Measurements from ENCODE around the gene RILP.
A peak's percentile ranks its signal among the peaks of the same experiment; 100 is the strongest.

The RILP gene

DNA sequence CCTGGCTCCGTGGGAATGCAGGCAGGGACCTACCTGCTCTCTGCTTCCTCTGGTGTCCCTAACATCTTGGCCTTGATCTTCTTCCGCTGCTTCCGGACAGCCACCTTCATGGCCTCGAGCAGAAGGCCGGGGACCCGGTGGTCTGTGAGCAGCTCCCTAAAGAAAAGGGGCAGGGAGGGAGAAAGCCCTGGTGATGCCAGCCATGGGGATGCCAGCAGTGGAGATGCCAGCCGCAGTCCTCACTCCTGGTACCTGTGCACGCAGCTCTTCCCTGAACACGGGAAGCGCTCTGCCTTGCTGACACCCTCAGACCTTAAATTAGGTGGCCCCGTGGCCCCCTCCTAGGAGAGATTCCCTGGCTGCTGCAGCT, 1.9 kb downstream of the RILP start:
- Histone ChIP-seq H3K79me2 (ENCODE audit: control insufficient read depth, low read length) (no peaks in the 10 kb centered on the region), H3K4me1 (ENCODE audit: control insufficient read depth, low read length) (peaks cover 47% of the 10 kb centered on the region), H3K27ac (ENCODE audit: low read depth, low read length) (no peak overlapping the region), H3K9me3 (ENCODE audit: control insufficient read depth, insufficient read depth, low read length) (no peaks in the 10 kb centered on the region), H3K4me3 (ENCODE audit: low read length) (no peak overlapping the region), H4K20me1 (ENCODE audit: control insufficient read depth, insufficient read depth, low read depth, low read length) (0 out of 2 replicates have a peak, but pooled peaks cover 5% of the 10 kb centered on the region), H3K36me3 (ENCODE audit: control insufficient read depth, low read length) (peaks cover 32% of the 10 kb centered on the region), H3K9me2 (replicated peaks; ENCODE audit: control insufficient read depth, low read length) (no peaks in the 10 kb centered on the region), H3K4me2 (ENCODE audit: low read length) (peak overlapping the region; percentile 94), H3K27me3 (ENCODE audit: control insufficient read depth, low read length) (no peaks in the 10 kb centered on the region), H3F3A (ENCODE audit: control insufficient read depth, insufficient read depth) (peaks cover 14% of the 10 kb centered on the region)
- TF ChIP-seq, protein P1, sequence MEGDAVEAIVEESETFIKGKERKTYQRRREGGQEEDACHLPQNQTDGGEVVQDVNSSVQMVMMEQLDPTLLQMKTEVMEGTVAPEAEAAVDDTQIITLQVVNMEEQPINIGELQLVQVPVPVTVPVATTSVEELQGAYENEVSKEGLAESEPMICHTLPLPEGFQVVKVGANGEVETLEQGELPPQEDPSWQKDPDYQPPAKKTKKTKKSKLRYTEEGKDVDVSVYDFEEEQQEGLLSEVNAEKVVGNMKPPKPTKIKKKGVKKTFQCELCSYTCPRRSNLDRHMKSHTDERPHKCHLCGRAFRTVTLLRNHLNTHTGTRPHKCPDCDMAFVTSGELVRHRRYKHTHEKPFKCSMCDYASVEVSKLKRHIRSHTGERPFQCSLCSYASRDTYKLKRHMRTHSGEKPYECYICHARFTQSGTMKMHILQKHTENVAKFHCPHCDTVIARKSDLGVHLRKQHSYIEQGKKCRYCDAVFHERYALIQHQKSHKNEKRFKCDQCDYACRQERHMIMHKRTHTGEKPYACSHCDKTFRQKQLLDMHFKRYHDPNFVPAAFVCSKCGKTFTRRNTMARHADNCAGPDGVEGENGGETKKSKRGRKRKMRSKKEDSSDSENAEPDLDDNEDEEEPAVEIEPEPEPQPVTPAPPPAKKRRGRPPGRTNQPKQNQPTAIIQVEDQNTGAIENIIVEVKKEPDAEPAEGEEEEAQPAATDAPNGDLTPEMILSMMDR (IDR thresholded peaks at IDR 0.05; ENCODE audit: low read depth, low read length, poor library complexity, severe bottlenecking): no peak
- no peak for TF ChIP-seq EZH2phosphoT487 (IDR thresholded peaks at IDR 0.05; ENCODE audit: borderline replicate concordance, low read length)

DNA sequence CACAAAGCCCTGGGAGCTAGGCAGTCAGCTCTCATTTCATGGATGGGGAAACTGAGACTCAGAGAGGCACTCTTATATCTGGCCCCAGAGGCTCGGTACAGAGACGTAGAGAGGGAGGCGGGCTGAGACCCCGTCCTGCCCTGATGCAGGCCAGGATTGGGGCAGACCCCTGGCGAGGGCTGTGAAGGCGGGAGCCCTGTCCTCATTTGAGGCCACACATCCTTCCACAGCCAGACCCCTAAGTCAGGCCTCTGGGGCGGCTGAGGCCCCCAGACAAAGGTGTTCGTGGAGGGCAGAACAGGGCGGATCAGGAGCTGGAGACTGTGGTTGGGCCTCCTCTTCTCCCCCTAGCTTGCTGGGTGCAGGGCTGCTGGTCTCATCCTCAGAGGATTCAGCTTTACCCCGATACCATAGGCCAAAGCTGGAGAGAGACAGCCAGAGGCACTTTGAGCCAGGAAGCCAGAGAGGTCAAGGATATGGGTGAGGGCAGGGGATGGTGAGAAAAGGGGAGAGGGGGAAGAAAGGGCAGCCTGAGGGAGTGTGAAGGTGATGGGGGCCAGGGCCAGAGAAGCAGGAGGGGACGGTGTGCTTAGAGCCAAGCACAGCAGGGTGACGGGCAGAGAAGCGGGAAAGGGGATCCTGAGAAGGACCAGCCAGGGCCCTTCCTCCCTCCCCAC, 3.3 kb downstream of the RILP start:
- no peak overlapping the region for H3K4me2 ChIP-seq (ENCODE audit: low read length)
- no peaks in the 10 kb centered on the region for H3K9me2 ChIP-seq (replicated peaks; ENCODE audit: control insufficient read depth, low read length)
- no peak overlapping the region for H3K4me3 ChIP-seq (ENCODE audit: low read length)
- no peak for TF ChIP-seq EZH2phosphoT487 (IDR thresholded peaks at IDR 0.05; ENCODE audit: borderline replicate concordance, low read length)
- TF ChIP-seq, protein P1 (IDR thresholded peaks at IDR 0.05; ENCODE audit: low read depth, low read length, poor library complexity, severe bottlenecking): no peak
- H3F3A ChIP-seq (ENCODE audit: control insufficient read depth, insufficient read depth): peaks cover 13% of the 10 kb centered on the region
- H3K36me3 ChIP-seq (ENCODE audit: control insufficient read depth, low read length): peaks cover 18% of the 10 kb centered on the region
- H3K27me3 ChIP-seq (ENCODE audit: control insufficient read depth, low read length): no peaks in the 10 kb centered on the region
- no peak overlapping the region for H3K27ac ChIP-seq (ENCODE audit: low read depth, low read length)
- H3K9me3 ChIP-seq (ENCODE audit: control insufficient read depth, insufficient read depth, low read length): no peaks in the 10 kb centered on the region
- H4K20me1 ChIP-seq (ENCODE audit: control insufficient read depth, insufficient read depth, low read depth, low read length): 0 out of 2 replicates have a peak, but pooled peaks cover 5% of the 10 kb centered on the region
- no peaks in the 10 kb centered on the region for H3K79me2 ChIP-seq (ENCODE audit: control insufficient read depth, low read length)
- H3K4me1 ChIP-seq (ENCODE audit: control insufficient read depth, low read length): peaks cover 47% of the 10 kb centered on the region

DNA sequence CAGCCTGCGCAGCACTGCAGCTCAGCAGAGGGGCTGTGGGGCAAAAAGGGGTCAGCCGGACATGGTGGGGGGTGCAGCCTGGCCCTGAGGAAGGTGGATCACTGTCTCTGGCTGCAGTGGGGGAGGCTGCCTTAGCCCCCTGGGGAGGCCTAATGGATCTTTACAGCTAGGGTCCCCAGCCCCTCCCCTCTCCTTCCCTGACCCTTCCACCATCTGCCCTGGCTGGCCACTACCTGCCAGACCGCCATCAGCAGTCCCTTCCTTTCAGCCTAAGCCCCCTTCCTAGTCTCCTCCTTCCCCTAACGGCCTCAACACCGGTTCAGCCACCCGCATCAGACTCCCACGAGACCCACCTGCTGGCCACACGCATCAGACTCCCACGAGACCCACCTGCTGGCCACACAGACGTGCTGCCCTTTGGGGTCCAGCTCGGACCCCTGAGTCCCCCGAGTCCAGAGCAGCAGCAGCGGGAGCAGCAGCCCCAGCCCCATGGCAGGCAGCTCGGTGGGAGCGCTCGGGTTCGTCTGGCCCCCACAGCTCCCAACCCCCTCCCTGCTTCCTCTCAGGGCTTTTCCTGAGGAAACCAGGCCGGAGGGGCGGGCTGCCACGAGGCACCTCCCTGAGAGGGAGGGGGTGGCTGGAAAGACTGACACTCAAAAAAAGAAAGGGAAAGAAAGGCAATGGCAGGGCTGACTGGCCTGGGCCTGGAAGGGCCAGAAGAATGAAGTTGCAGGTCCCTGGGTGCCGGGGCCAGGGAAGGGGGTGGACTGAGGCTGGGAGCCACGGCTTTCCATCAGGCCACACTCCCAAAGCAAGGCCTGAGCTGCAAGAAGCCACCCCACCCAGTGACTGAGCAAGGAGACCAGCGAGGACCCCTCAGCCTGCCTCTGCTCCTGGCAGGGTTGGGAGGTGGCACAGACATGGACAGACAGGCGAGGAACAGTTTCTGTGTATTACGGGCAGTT, 4.2 kb downstream of the RILP start, which contains the start of gene SCARF1:
SCARF1 (minus strand) TSS at position 526 of the 965 bp plus-strand sequence; CDS start at position 491, 35 bp downstream.
- Histone ChIP-seq H3K79me2 (ENCODE audit: control insufficient read depth, low read length) (no peaks in the 10 kb centered on the region), H3K4me3 (ENCODE audit: low read length) (peak within 1 kb of the TSS; percentile 75), H3K36me3 (ENCODE audit: control insufficient read depth, low read length) (peaks cover 10% of the 10 kb centered on the region), H3K27me3 (ENCODE audit: control insufficient read depth, low read length) (no peaks in the 10 kb centered on the region), H3K4me2 (ENCODE audit: low read length) (peak within 1 kb of the TSS; percentile 68), H3K9me2 (replicated peaks; ENCODE audit: control insufficient read depth, low read length) (no peaks in the 10 kb centered on the region), H4K20me1 (ENCODE audit: control insufficient read depth, insufficient read depth, low read depth, low read length) (0 out of 2 replicates have a peak, but pooled peaks cover 5% of the 10 kb centered on the region), H3K4me1 (ENCODE audit: control insufficient read depth, low read length) (peaks cover 47% of the 10 kb centered on the region), H3F3A (ENCODE audit: control insufficient read depth, insufficient read depth) (peaks cover 13% of the 10 kb centered on the region), H3K9me3 (ENCODE audit: control insufficient read depth, insufficient read depth, low read length) (no peaks in the 10 kb centered on the region), H3K27ac (ENCODE audit: low read depth, low read length) (no peak within 1 kb of the TSS)
- no peak for TF ChIP-seq EZH2phosphoT487 (IDR thresholded peaks at IDR 0.05; ENCODE audit: borderline replicate concordance, low read length)
- TF ChIP-seq, protein P1 (IDR thresholded peaks at IDR 0.05; ENCODE audit: low read depth, low read length, poor library complexity, severe bottlenecking): no peak
